Mucosa of rectum (tissue), 2 donors: ENCODE measurements around the gene LRP11.

Experiments used
- H3K27ac ChIP-seq, 2 donors: one replicate each; pipeline ENCODE4 v1.7.0; 2013; ENCODE audit warnings: inconsistent platforms in 2 of 2, low read depth in 2 of 2, low read length in 2 of 2
- H3K27me3 ChIP-seq, 2 donors: one replicate each; pipeline ENCODE4 v1.7.0; 2013; ENCODE audit warnings: low read length in 2 of 2; ENCODE audit not compliant: control insufficient read depth in 2 of 2, insufficient read depth in 2 of 2
- H3K36me3 ChIP-seq, 2 donors: one replicate each; pipeline ENCODE4 v1.7.0; 2013; ENCODE audit warnings: low read length in 2 of 2; ENCODE audit not compliant: control insufficient read depth in 2 of 2, insufficient read depth in 2 of 2
- H3K4me1 ChIP-seq, 2 donors: one replicate each; pipeline ENCODE4 v1.7.0; 2013; ENCODE audit warnings: low read length in 2 of 2, mild to moderate bottlenecking in 1 of 2; ENCODE audit not compliant: control insufficient read depth in 2 of 2, insufficient read depth in 2 of 2
- H3K4me3 ChIP-seq, 2 donors: one replicate each; pipeline ENCODE4 v1.7.0; 2013; ENCODE audit warnings: low read length in 2 of 2
- H3K9ac ChIP-seq, 2 donors: one replicate each; pipeline ENCODE4 v1.7.0; 2013; ENCODE audit warnings: low read length in 2 of 2, low read depth in 1 of 2, mild to moderate bottlenecking in 1 of 2
- H3K9me3 ChIP-seq, 2 donors: one replicate each; pipeline ENCODE4 v1.7.0; 2013; ENCODE audit warnings: low read length in 2 of 2; ENCODE audit not compliant: control insufficient read depth in 2 of 2
- donor health status: healthy.
- donor health status: Normal muscosa, but diverticular disease.

Gene LRP11

DNA sequence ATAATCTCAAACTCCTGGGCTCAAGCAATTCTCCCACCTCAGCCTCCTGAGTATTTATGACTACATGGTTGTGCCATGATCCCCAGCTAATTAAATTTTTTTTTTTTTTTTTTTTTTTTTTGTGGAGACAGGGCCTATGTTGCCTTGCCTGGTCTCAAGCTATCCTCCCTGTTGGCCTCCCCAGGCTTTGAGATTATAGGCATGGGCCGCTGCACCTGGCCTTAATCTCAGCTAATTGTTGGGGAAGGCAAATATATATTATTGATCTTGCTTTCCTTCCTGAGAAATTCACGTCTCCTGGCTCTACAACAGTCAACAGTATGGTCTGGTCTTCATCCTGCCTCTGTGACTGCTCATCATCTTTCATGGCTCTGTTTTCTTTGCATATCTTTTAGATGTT lies 94.5 kb downstream of the LRP11 start:
- peaks cover 12 to 20% of the 10 kb centered on the region in 2 donors for H3K36me3 ChIP-seq
- H3K4me3 ChIP-seq = no peak overlapping the region
- H3K27ac ChIP-seq = no peak overlapping the region
- H3K27me3 ChIP-seq = no peaks in the 10 kb centered on the region
- no peak overlapping the region for H3K9ac ChIP-seq
- peaks cover 0 to 4% of the 10 kb centered on the region in 2 donors for H3K9me3 ChIP-seq
- H3K4me1 ChIP-seq = no peaks in the 10 kb centered on the region
